HUES64 (cell line): ENCODE results near the gene PEMT.
"Not testable (repeated sequence)": the region's sequence is repeated elsewhere in the genome, so short reads cannot be mapped to it uniquely, and the experiment has no call there.

Experiments used
- H3K27ac ChIP-seq: 2 replicates; pipeline ENCODE4 v1.7.0; 2013; ENCODE audit warnings: low read depth, low read length, inconsistent platforms
- H3K27me3 ChIP-seq: 2 replicates; pipeline ENCODE4 v1.6.1; 2013; ENCODE audit warnings: mild to moderate bottlenecking, low read length; ENCODE audit not compliant: insufficient read depth
- H3K36me3 ChIP-seq: 2 replicates; pipeline ENCODE4 v1.6.1; 2013; ENCODE audit warnings: mild to moderate bottlenecking, low read length; ENCODE audit not compliant: insufficient read depth
- H3K4me1 ChIP-seq: 2 replicates; pipeline ENCODE4 v1.6.1; 2013; ENCODE audit warnings: mild to moderate bottlenecking, low read length, moderate library complexity; ENCODE audit not compliant: insufficient read depth
- H3K4me3 ChIP-seq: 2 replicates; pipeline ENCODE4 v1.5.1; 2013; ENCODE audit warnings: mild to moderate bottlenecking, low read length, moderate library complexity
- H3K9ac ChIP-seq: 2 replicates; pipeline ENCODE4 v1.6.1; 2013; ENCODE audit warnings: mild to moderate bottlenecking, low read depth, low read length
- H3K9me3 ChIP-seq: 2 replicates; pipeline ENCODE4 v1.6.1; 2013; ENCODE audit warnings: low read depth, low read length; ENCODE audit not compliant: insufficient read depth
- WGBS: fragments of 150-250, 120-280 bp; methylation state at CpG from one replicate; pipeline ENCODE4 v1.1.7; 2013; ENCODE audit warnings: missing lambda C conversion rate; 5-methylcytosine and 5-hydroxymethylcytosine counted together

The PEMT gene

DNA sequence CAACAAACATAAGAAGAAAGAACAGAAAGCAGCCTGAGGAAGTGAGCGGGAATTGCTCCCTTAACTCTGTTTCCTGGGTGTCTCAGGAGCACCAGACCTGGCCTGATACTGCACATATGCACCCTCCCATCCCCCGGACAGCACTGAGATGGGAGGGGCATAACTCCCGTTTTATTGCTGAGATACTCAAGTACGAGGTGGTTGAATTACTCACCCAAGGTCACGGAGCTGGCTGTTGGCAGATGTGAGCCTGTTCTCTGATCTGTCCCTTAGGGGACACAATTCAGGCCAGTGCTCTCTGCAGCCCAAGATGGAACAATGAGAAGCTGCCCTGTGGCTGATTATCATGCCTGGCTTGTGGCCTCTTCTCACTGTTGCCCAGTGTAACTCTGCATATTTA lies 123.8 kb downstream of the PEMT start:
- Histone ChIP-seq H3K27ac (no peak overlapping the region), H3K4me3 (no peak overlapping the region), H3K4me1 (0 out of 2 replicates have a peak, but pooled peaks cover 4% of the 10 kb centered on the region), H3K27me3 (peaks cover 6% of the 10 kb centered on the region; the same call in 1 of the 2 replicates), H3K9ac (no peak overlapping the region), H3K36me3 (no peaks in the 10 kb centered on the region), H3K9me3 (no peaks in the 10 kb centered on the region)
- 81% methylated on average over 5 of the region's 5 CpGs for WGBS

GRCh38 chr17:17467016-17467415 lies 124.5 kb downstream of the PEMT start:
- Histone ChIP-seq H3K9ac (no peak overlapping the region), H3K4me3 (no peak overlapping the region), H3K27ac (no peak overlapping the region), H3K27me3 (peaks cover 6% of the 10 kb centered on the region; the same call in 1 of the 2 replicates), H3K4me1 (0 out of 2 replicates have a peak, but pooled peaks cover under 1% of the 10 kb centered on the region), H3K9me3 (no peaks in the 10 kb centered on the region), H3K36me3 (no peaks in the 10 kb centered on the region)
- WGBS, result 84% methylated on average over 5 of the region's 5 CpGs

DNA sequence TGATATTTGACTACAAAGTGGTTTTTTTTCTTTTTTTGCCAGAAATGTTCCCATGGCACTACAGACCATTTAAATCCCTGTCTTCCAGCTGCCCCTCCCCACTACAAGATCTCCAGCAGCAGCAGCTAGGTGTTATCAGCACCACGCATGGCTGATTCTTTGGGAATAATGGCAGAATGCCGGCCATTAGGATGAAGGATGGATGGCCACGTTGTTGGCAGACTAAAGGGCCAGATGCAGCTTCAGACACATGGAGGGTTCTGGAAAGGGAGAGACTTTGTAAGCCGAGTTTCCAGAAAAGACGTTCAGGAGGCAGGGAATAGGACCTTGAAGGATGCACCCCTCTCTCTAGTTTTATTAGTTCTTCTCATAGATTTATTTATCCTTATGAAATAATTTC lies 125.0 kb downstream of the PEMT start:
- no peak overlapping the region for H3K27ac ChIP-seq
- peaks cover 6% of the 10 kb centered on the region; the same call in 1 of the 2 replicates for H3K27me3 ChIP-seq
- no peaks in the 10 kb centered on the region for H3K36me3 ChIP-seq
- no peak overlapping the region for H3K9ac ChIP-seq
- WGBS, result 60% methylated on average over 5 of the region's 5 CpGs
- no peak overlapping the region for H3K4me3 ChIP-seq
- H3K9me3 ChIP-seq, result no peaks in the 10 kb centered on the region
- H3K4me1 ChIP-seq, result no peaks in the 10 kb centered on the region

GRCh38 chr17:17465878-17466277 lies 125.6 kb downstream of the PEMT start:
- 82% methylated on average over 1 of the region's 1 CpG for WGBS
- not testable (repeated sequence) for H3K4me1 ChIP-seq, H3K27me3 ChIP-seq, H3K36me3 ChIP-seq, H3K9ac ChIP-seq, H3K4me3 ChIP-seq, H3K9me3 ChIP-seq, H3K27ac ChIP-seq

DNA sequence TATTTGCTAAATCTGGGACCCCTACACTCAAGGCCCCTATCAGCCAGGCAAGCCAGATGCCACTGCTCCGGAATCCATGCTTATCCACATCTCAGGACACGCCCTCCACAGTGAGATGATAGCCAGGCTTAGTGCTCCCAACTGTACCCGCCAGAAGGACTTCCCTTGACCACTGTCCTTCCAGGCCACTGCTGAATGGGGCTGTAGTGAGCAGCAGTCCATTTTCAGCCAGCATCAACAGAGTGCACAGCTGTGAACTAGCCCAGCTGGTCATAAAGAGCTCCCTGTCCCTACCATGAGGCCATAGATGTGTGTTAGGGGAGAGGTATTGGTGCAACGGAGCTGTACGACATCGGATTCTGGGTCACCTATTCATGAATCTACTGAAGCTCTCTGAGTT lies 127.7 kb downstream of the PEMT start:
- WGBS, result 89% methylated on average over 6 of the region's 6 CpGs
- no peak overlapping the region for H3K9ac ChIP-seq

GRCh38 chr17:17462048-17462824 lies 129.3 kb downstream of the PEMT start:
- WGBS, result 83% methylated on average over 15 of the region's 15 CpGs
- Histone ChIP-seq H3K36me3 (no peaks in the 10 kb centered on the region), H3K27me3 (peaks cover 8% of the 10 kb centered on the region; the same call in 1 of the 2 replicates), H3K9ac (no peak overlapping the region), H3K4me3 (no peak overlapping the region), H3K27ac (no peak overlapping the region), H3K4me1 (no peaks in the 10 kb centered on the region), H3K9me3 (peaks cover 3% of the 10 kb centered on the region; the same call in 1 of the 2 replicates)

More for the DNA sequence above, 127.7 kb downstream of the PEMT start:
- peaks cover 6% of the 10 kb centered on the region; the same call in 1 of the 2 replicates for H3K27me3 ChIP-seq
- H3K9me3 ChIP-seq, result peaks cover 3% of the 10 kb centered on the region; the same call in 1 of the 2 replicates
- H3K4me3 ChIP-seq, result no peak overlapping the region
- no peaks in the 10 kb centered on the region for H3K4me1 ChIP-seq
- no peaks in the 10 kb centered on the region for H3K36me3 ChIP-seq
- no peak overlapping the region for H3K27ac ChIP-seq

GRCh38 chr17:17460038-17460437 lies 131.5 kb downstream of the PEMT start:
- Histone ChIP-seq H3K27ac (no peak overlapping the region), H3K9ac (no peak overlapping the region), H3K4me1 (no peaks in the 10 kb centered on the region), H3K27me3 (0 out of 2 replicates have a peak, but pooled peaks cover 5% of the 10 kb centered on the region), H3K36me3 (no peaks in the 10 kb centered on the region), H3K4me3 (no peak overlapping the region), H3K9me3 (peaks cover 3% of the 10 kb centered on the region; the same call in 1 of the 2 replicates)
- 92% methylated on average over 4 of the region's 4 CpGs for WGBS

GRCh38 chr17:17457680-17458079 lies 133.8 kb downstream of the PEMT start:
- Histone ChIP-seq H3K27me3 (0 out of 2 replicates have a peak, but pooled peaks cover 2% of the 10 kb centered on the region), H3K9ac (no peak overlapping the region), H3K4me1 (no peaks in the 10 kb centered on the region), H3K27ac (no peak overlapping the region), H3K36me3 (no peaks in the 10 kb centered on the region), H3K4me3 (no peak overlapping the region), H3K9me3 (peaks cover 3% of the 10 kb centered on the region; the same call in 1 of the 2 replicates)
- 91% methylated on average over 1 of the region's 2 CpGs for WGBS

GRCh38 chr17:17456251-17456650 lies 135.3 kb downstream of the PEMT start:
- no peak overlapping the region for H3K27ac ChIP-seq
- WGBS, result 90% methylated on average over 19 of the region's 19 CpGs
- H3K9me3 ChIP-seq, result peaks cover 3% of the 10 kb centered on the region; the same call in 1 of the 2 replicates
- H3K36me3 ChIP-seq, result no peaks in the 10 kb centered on the region
- no peak overlapping the region for H3K4me3 ChIP-seq
- H3K9ac ChIP-seq, result no peak overlapping the region
- no peaks in the 10 kb centered on the region for H3K4me1 ChIP-seq
- H3K27me3 ChIP-seq, result 0 out of 2 replicates have a peak, but pooled peaks cover 2% of the 10 kb centered on the region
